H4 (cell line): ENCODE results near the gene ARHGAP35. TPM values are rescaled to one million over a fixed set of nuclear protein-coding genes. Genes with fewer than 3 reads are reported as not detected.
"Not testable (repeated sequence)": the region's sequence is repeated elsewhere in the genome, so short reads cannot be mapped to it uniquely, and the experiment has no call there.

Source experiments
- DNase-seq: peaks from one replicate; pipeline ENCODE4 v3.0.0-alpha.2; 2015; ENCODE audit warnings: low spot score
- total RNA-seq: library from RNA; depleted of rRNA; stranded (reverse); fragments of >200 nt; shearing (Covaris generic); gene quantifications from 2 replicates; pipeline ENCODE4 v1.2.3, GENCODE V29; 2014

ARHGAP35 gene
- total RNA-seq, 1 experiment from 2014 or later: 27.1 TPM

DNA sequence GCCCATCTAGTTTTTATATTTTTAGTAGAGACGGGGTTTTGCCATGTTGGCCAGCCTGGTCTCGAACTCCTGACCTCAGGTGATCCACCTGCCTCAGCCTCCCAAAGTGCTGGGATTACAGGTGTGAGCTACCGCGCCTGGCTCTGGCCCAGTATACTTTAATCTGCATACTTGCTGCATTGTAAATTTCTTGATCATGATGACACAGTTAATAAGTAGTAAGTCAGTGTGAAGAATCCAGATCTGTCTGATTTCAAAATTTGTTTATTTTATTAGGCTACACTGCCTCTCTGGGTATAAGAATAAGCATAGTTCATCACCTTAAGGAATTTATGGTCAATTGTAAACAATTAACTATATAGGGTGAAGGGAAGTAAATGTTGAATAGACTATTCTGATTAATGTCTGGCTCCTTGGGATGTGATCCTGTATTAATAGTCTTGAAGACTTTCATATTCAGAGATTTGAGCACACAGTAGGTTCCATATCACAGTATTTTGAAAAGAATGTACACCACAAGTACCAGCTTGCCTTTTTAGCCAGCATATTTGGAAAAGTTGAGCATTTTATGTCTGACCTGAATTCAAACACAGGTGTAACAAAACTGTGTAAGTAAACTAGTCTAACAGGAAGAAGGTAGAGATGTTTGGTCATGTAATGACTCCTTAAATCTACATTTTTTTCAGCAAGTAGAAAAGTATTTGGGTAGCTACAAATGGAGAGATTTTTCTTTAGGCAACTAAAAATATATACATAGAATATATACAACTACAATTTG lies 7.4 kb downstream of the ARHGAP35 start:
- no peak for DNase-seq

DNA sequence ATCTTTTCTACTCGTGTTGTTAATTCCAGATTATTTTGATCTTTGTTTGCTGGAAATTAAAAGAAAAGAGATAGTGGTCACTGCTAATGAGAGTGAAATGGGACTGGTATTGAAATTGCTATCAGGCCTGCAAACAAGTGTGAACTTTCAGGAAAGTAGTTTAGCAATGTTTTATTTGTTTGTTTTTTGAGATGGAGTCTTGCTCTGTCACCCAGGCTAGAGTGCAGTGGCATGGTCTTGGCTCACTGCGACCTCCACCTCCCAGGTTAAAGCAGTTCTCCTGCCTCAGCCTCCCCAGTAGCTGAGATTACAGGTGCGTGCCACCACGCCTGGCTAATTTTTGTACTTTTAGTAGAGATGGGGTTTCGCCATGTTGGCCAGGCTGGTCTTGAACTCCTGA lies 10.4 kb downstream of the ARHGAP35 start:
- DNase-seq: not testable (repeated sequence)

DNA sequence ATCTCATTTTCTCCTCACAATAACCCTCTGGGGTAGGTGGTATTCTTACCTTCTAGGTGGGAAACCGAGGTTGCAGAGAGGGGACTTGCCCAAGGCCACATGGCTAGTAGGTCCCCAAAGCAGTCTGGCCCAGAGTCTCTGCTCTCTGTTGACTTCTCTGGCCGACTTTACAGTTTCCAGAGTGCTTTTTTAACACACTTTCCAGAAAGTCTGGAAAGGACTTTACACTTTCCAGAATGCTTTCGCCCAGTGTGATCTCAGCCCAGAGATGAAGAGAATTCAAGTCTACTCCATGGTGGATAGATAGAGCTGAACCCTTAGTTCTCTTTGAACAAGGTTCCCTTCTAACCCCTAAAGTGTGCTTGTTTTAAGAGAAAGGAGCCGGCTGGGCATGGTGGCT lies 12.2 kb downstream of the ARHGAP35 start:
- DNase-seq: no peak

DNA sequence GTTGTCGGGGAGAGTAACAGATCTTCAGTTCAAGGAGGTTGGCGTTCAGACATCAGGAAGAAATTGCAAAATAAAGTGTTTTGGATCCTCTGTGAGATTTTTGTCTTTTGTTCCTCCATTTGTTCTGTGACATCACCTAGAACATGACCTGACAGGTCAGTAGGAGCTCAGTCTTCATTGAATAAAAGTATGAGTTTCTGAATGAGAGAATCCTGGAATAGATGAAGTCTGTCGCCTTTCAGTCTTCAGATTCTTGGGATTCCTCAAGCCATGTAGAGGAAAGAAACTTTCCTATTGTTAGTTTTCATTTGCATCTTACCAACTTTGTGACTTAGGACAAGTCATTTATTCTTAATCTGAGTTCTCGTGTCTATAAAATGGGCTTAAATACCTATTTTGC lies 14.4 kb downstream of the ARHGAP35 start:
- DNase-seq: no peak

DNA sequence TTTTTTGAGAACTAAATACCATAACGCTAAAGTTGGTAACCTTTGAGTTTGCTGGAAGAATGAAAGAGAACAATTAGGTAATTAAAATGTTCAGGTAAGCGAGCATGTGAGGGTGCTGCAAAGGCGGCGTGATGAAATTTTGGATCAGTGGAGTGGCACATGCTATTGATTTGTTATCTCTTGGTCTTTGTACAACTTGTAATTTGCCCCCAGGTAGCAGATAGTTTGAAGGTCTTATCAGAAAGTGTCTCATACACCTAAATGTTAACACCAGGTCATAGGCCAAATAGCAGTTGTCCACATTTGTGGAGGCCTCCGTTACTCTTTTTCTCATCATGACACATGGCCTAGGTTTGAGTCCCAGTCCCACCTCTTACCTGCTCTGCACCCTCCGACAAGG lies 14.9 kb downstream of the ARHGAP35 start:
- DNase-seq: no peak

DNA sequence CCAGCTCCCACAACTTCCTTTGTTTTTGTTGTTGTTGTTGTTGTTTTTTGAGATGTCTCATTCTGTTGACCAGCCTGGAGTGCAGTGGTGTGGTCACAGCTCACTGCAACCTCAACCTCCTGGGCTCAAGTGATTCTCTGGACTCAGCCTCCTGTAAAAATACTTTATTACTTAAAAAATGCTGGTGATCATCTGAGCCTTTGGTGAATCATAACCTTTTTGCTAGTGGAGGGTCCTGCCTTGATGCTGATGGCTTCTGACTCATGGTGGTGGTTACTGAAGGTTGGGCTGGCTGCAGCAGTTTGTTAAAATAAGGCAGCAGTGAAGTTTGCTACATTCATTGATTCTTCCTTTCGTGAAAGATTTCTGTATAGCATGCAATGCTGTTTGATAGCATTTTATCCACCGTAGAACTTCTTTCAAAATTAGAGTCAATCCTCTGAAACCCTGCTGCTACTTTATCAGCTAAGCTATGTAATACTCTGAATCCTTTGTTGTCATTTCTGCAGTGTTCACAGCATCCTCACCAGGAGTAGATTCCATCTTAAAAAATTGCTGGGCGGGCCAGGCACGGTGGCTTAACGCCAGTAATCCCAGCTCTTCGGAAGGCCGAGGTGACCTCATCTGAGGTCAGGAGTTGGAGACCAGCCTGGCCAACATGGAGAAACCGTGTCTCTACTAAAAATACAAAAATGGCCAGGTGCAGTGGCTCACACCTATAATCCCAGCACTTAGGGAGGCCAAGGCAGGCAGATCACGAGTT lies 18.0 kb downstream of the ARHGAP35 start:
- peak; percentile 69 for DNase-seq

DNA sequence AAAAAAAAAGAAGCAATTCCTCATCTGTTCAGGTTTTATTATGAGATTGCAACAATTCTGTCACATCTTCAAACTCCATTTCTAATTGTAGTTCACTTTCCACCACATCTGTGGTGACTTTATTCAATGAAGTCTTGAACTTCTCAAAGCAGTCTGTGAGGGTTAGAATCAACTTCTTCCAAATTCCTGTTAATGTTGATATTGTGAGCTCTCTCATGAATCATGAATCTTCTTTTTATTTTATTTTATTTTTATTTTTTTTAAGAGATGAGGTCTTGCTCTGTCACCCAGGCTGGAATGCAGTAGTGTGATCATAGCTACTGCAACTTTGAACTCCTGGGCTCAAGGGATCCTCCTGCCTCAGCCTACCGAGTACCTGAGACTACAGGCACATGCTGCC lies 19.6 kb downstream of the ARHGAP35 start:
- no peak for DNase-seq

DNA sequence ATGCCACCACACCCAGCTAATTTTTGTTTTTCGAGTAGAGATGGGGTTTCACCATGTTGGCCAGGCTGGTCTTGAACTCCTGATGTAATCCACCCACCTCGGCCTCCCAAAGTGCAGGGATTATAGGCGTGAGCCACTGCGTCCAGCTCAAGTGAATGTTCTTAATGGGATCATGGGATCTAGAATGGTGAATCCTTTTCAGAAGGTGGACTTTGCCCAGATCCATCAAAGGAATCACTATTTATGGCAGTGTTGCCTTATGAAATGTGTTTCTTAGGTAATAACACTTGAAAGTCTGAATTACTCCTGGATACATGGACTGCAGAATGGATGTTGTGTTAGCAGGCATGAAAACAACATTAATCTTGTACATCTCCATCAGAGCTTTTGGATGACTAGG lies 20.3 kb downstream of the ARHGAP35 start:
- no peak for DNase-seq

DNA sequence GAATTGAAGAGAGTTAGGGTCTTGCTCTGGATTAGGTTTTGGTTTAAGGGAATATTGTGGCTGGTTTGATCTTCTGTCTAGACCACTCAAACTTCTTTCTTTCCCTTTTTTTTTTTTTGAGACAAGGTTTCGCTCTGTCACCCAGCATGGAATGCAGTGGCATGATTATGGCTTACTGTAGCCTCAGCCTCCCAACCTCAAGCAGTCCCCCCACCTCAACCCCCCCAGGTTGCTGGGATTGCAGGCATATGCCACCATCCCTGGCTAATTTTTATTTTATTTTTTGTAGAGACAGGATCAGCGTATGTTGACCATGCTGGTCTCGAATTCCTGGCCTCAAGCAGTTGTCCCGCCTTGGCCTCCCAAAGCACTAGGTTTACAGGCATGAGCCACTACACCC lies 21.2 kb downstream of the ARHGAP35 start:
- no peak for DNase-seq

DNA sequence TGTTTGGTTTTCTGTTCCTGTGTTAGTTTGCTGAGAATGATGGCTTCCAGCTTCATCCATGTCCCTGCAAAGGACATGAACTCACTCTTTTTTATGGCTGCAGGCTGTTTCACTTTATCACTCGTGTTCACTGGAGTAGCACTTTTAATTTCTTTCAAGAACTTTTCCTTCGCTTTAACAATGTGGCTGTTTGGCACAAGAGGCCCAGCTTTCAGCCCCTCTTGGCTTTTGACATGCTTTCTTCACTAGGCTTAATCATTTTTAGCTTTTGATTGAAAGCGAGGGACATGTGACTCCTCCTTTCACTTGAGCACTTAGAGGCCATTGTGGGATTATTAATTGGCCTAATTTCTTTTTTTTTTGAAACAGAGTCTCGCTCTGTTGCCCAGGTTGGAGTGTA lies 22.0 kb downstream of the ARHGAP35 start:
- DNase-seq: not testable (repeated sequence)

DNA sequence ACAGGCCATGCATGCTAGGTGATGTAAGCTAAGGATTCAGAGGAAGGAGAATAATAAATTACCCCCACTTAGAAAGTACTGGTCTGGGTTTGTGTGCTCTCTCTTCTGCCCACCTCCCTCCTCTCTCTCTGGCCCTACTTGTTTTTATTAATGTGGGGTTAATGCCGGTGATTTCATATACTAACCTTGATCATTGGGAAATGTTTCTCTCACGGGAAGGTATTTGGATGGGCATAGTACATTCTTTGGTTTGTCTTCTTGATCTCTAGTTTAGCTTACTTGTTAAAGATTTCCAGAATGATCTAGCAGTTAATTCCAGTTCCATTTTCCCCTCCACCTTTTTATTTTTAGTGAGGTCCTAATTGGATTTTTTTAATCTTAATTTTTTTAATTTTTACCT lies 24.6 kb downstream of the ARHGAP35 start:
- DNase-seq: no peak

DNA sequence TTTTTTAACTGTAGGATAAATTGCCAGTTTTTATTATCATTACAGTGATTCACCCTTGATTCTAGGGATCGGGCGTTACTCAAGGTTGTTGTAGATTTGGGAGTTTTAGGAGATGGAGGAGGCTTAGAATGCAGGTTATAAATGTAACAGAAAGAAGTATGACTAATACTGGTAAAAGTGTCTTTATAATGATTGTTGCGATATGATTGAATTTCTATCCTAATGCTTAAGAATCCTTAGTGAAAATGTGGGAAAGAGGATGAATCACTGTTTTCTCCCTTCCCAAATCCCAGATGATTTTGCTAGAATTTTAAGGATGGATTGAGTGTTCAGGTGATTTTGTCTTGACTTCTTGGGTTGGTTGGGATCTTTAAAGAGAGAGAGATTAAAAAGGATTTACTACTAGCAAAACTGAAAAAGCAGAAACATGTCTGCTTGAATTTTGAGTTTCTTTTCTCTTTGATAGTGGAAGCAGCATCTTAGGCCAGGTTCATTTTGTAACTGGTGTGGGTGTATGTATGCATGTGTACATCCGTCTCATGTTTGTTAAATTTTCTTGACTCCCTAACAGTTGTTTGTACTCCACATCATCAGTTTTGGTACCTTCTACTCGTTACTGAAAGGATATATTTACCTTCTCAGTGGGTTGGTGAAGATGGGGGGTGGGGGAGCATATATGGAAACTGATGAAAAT lies 25.9 kb downstream of the ARHGAP35 start:
- DNase-seq: no peak

DNA sequence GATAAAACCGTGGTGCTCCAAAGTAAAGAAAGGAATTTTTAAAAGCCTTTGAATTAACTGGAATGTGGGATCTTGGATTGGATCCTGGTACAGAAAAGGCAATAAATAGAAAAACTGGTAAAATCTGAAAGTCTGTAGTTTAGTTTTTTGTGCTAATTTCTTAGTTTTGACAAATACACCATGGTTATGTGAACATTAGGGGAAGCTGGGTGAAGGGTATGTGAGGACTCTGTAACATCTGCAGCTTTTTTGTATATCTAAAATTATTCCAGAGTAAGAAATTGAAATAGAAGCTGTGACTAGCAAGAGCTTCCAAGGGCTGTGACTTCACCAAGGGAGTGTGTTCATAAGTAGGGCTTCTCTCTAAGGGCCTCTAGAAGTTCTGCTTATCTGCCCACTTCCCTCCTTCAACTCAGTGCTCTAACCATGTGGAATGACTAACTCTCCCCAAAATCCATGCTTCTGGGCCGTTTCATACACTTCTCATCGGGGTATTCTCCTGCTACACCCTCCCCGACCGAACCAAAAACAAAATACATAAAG lies 26.5 kb downstream of the ARHGAP35 start:
- DNase-seq: no peak

DNA sequence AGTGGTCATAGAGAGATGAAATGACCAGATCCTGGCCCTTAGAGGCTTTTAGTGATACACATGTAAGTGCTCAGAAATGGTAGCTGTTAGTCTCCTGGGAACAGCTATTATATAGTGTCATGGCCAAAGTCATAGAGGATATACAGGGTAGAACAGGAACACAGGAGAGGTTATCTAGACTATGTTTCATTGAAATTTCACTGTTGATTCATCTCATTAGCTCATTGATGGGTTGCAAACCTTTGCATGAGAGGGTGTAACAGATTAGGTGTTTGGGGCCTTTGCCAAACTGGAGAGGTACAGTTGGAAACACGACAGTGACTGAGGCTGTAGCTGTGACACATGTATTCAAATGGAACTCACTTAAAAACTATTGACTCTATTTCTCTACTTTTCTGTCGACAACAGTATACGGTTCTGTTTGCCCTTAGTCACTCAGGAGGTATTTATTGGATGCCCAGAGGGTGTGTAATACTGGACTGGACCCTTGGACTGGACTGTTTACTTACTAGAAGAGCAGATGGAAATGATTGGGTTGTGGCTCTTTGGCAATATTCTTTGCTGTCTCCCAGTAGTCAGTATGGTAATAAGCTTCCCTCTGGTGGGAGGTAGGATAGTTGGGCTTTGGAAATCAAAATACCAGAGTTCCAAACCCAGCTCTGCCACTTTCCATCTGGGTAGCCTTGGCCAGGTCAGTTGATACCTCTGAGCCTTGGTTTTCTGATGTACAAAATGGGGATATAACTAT lies 29.8 kb downstream of the ARHGAP35 start:
- no peak for DNase-seq

DNA sequence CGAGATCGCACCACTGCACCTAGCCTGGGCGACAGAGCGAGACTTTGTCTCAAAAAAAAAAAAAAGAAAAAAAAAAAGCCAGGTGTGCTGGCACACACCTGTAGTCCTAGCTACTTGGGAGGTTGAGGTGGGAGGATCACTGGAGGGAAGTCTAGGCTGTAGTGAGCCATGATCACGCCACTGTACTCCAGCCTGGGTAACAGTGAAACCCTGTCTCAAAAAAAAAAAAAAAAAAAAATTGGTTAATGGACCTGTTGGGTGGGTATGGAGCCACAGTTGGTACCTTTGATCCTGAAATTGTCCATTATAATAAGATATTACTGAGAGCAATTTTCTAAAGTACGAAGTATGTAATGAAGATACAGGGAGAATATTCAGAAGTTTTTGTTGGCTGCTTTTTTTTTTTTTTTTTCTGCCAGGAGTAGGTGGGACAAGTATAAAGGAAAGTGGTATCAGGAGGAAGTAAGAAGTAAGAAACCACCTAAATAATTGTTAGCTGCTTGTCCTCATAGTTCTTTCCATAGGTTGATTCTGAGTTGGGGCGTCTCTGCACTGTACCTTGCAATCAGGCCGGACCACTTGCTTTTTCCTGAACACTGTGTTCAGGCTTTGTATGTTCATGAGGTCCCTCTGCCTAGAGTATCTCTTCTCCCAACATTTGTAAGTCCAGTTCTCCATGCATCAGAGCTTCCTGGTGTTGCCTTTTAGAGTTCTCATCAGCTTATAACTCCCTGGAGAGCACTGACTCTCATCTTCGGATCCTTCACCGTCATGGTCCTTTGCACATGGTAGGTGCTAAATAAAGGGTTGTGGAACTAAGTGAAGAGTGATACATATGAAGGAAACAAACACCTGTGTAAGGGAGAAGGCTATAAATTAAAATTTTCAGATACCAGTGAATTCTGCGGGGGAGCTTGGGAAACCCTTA lies 31.7 kb downstream of the ARHGAP35 start:
- no peak for DNase-seq

DNA sequence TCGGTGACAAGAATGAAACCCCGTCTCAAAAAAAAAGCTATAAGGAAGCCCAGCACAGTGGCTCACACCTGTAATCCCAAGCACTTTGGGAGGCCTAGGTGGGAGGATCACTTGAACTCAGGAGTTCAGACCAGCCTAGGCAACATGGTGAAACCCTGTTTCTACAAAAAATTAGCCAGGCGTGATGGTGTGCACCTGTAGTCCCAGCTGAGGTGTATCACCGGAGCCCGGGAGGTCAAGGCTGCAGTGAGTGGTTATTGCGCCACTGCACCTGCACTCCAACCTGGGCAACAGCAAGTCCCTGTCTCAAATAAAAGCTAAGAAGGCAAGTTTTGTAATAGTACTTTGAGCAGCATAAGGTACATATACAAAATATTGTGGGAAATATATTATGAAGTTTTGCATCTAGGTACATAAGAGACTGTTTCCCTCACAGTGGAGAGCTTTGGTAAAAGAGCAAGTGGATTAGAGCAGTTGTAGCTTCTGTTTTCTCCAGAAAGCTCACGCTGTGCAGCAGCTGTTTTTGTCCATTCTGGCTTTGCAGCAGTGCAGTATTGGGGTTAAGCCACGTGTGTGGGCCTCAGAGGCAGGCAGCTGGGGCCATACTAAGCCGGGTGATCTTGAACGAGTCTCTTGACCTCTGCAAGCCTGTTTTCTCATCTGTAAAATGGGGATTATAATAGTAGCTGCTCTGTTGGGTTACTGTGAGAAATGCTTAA lies 35.4 kb downstream of the ARHGAP35 start:
- no peak for DNase-seq

DNA sequence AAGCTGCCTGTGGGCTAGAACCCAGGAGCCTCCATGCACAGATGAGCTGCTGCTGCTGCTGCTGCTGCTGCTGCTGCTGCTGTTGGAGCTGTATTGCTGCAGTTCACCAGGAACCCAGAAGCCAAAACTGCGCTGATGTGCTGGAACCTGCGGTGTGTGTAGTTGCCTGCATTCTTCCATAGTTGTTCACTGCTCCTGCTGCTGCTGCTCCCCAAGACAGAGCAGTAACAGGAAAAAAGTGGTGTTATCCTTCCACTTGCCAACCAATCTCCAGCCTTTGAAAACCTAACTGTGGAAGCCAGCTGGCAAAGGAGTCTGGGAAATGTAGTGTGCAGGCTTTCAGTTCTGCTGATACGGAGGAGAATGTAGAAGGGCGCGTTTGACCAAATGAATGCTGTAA lies 37.9 kb downstream of the ARHGAP35 start:
- no peak for DNase-seq

DNA sequence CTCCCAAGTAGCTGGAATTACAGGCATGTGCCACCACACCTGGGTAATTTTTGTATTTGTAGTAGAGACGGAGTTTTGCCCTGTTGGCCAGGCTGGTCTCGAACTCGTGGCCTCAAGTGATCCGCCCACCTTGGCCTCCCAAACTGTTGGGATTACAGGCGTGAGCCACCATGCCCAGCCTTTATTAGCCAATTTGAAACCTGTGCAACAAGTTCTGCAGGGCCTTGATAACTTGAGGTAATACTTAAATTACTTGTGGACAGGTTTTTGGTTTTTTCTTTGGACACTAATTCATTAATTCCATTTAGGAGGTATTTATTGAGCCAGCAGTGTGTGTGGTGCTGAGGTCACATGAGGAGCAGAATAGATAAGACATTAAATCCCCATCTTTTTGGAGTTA lies 39.5 kb downstream of the ARHGAP35 start:
- DNase-seq: no peak

DNA sequence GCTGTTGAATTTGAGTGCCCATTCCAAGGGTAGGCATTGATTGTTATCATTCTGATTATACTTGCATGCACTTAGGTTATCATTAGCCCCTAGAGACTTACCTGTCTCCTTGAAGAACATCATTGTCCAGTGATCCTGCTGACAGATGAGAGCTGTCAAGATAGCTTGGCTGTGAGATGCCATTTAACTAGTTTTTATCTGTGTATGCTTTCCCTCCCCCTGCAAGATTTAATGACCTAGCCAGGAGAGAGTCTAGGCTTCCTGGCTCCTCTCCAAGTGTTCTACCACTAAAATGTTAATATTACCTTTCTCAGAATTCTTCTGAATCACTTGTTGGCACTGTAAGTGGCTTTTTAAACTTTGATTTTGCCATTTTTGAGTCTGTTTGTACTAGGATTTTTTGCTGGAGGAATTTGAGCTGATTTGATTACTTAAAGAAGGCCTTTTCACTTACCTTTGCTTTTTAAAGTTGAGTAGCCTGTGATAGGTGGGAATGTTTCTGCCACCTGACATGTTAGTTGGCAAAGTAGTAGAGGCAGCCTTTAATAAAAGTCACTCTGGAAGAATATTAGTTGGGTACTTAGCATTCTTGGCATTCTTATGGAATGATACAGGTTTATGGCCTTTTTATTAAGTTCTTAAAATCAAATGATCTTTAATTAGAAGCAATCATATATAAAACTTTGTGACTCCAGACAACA lies 41.1 kb downstream of the ARHGAP35 start:
- DNase-seq: peak; percentile 41
